TTC549 (cell line): ENCODE measurements around the gene PVRIG.
A peak's percentile ranks its signal among the peaks of the same experiment; 100 is the strongest.
"Not testable (repeated sequence)": the region's sequence is repeated elsewhere in the genome, so short reads cannot be mapped to it uniquely, and the experiment has no call there.

Experiments
- FAIRE-seq: peaks from 2 replicates; lab custom pipeline; 2012; peaks lifted over from hg19 to GRCh38; lab: Jason Lieb, UNC

Gene PVRIG

GRCh38 chr7:100195222-100195621, 24.5 kb upstream of the PVRIG start:
- FAIRE-seq = no peak

- not testable (repeated sequence) for FAIRE-seq
Observed at GRCh38 chr7:100195901-100196322, 23.8 kb upstream of the PVRIG start.

GRCh38 chr7:100198266-100198665, 21.5 kb upstream of the PVRIG start:
- no peak for FAIRE-seq

GRCh38 chr7:100200693-100201092, 19.1 kb upstream of the PVRIG start:
- no peak for FAIRE-seq

GRCh38 chr7:100204454-100204853, 15.3 kb upstream of the PVRIG start:
- no peak for FAIRE-seq

GRCh38 chr7:100208911-100209408, 10.8 kb upstream of the PVRIG start:
- no peak for FAIRE-seq

- FAIRE-seq = no peak
Observed at GRCh38 chr7:100209493-100209892, 10.3 kb upstream of the PVRIG start.

- no peak for FAIRE-seq
Observed at GRCh38 chr7:100210805-100211204, 8.9 kb upstream of the PVRIG start.

GRCh38 chr7:100211342-100211780, 8.4 kb upstream of the PVRIG start:
- no peak for FAIRE-seq

- no peak for FAIRE-seq
Observed at GRCh38 chr7:100212631-100213286, 7.0 kb upstream of the PVRIG start.

- FAIRE-seq = no peak
Observed at GRCh38 chr7:100213672-100214071, 6.1 kb upstream of the PVRIG start.

GRCh38 chr7:100214356-100214755, 5.4 kb upstream of the PVRIG start:
- FAIRE-seq = not testable (repeated sequence)

GRCh38 chr7:100215895-100216294, 3.9 kb upstream of the PVRIG start:
- FAIRE-seq = no peak

GRCh38 chr7:100217934-100218333, 1.8 kb upstream of the PVRIG start:
- FAIRE-seq = peak; percentile 22

- FAIRE-seq = no peak
Observed at GRCh38 chr7:100219271-100219737, 445 bp upstream of the PVRIG start.

- no peak for FAIRE-seq
Observed at GRCh38 chr7:100220586-100221230, 959 bp downstream of the PVRIG start.

- no peak for FAIRE-seq
Observed at GRCh38 chr7:100221231-100221718, 1.5 kb downstream of the PVRIG start.

- FAIRE-seq = no peak
Observed at GRCh38 chr7:100221767-100222444, 2.2 kb downstream of the PVRIG start.

GRCh38 chr7:100222445-100223132, 2.8 kb downstream of the PVRIG start:
- FAIRE-seq = no peak

- not testable (repeated sequence) for FAIRE-seq
Observed at GRCh38 chr7:100223376-100223927, 3.7 kb downstream of the PVRIG start.

GRCh38 chr7:100224891-100225290, 5.1 kb downstream of the PVRIG start:
- FAIRE-seq = not testable (repeated sequence)
